ENCODE data around the gene PRMT2. TPM values are rescaled to one million over a fixed set of nuclear protein-coding genes. Genes with fewer than 3 reads are reported as not detected.

Gene PRMT2
- total and polyA plus RNA-seq, 7 experiments from 2014 or later: 125 to 377 (median 268) TPM

DNA sequence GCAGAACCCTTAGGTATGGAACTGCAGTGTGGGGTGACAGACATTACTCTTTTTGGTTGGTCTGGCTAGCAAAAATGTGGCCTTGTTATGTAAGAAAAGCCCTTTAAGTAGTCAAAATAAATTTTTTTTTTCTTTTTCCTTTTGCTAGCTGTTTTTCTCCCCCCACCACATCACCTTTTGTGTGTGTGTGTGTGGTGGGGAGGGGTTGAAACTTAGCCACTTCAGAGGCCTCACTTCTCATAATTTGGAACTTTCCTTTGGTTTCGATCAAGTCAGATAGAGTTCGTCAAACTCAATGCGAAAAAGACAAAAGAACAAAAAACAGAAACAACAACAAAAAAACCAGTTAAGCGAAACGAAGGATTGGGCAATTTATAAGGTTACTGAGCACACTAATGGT lies 1.9 kb upstream of the PRMT2 start:
- intact Hi-C loops (cut with micrococcal nuclease): loop anchor here (1.0 to 2.0 kb wide), 2 partner anchors 11 to 27 kb away; no protein-coding TSS in a partner anchor
- Histone ChIP-seq H3K9me3 (ENCODE audit: control insufficient read depth in 2 of 3, low read length in 3 of 3) (no peaks in the 10 kb centered on the region), H3K4me1 (ENCODE audit: control insufficient read depth in 2 of 2, insufficient read depth in 2 of 2, low read length in 2 of 2) (peaks cover 35 to 38% of the 10 kb centered on the region in 2 donors), H3K4me3 (ENCODE audit: low read length) (peak overlapping the region; percentile 3), H3K36me3 (ENCODE audit: control insufficient read depth in 2 of 3, insufficient read depth in 3 of 3, low read length in 3 of 3) (peaks cover 0 to 6% (median 0%) of the 10 kb centered on the region in 3 experiments), H3K27me3 (ENCODE audit: control insufficient read depth in 2 of 2, insufficient read depth in 2 of 2, low read length in 2 of 2) (no peaks in the 10 kb centered on the region), H3K27ac (ENCODE audit: low read depth, low read length) (peak overlapping the region; percentile 93)
- peaks cover 0 to 4% (median 0%) of the 10 kb centered on the region in 11 donors for H3K9me3 Mint-ChIP-seq
- H3K27me3 Mint-ChIP-seq: peaks cover 0 to 4% (median 0%) of the 10 kb centered on the region in 5 donors
- peaks cover 5 to 25% (median 17%) of the 10 kb centered on the region in 5 donors for H3K36me3 Mint-ChIP-seq
- H3K4me1 Mint-ChIP-seq: peaks cover 43 to 79% (median 72%) of the 10 kb centered on the region in 7 donors
- DNase-seq: peak in 7 of 9 donors; percentile 68 to 90 (median 76)
- CTCF ChIA-PET: interaction anchor here (0.7 to 3.6 kb wide), 6 partner anchors 11 to 101 kb away, joined by 3 to 15 read pairs (median 4); no protein-coding TSS in a partner anchor
- ATAC-seq: peak; percentile 28
- H3K4me3 Mint-ChIP-seq: peak overlapping the region; percentile 61 to 98 (median 97)
- peak overlapping the region; percentile 89 to 100 (median 97) for H3K27ac Mint-ChIP-seq
- POLR2A ChIA-PET: interaction anchor here (0.6 to 9.3 kb wide), 21 partner anchors 7 to 184 kb away, joined by 3 to 226 read pairs (median 4); partner anchors contain the start of gene S100B

DNA sequence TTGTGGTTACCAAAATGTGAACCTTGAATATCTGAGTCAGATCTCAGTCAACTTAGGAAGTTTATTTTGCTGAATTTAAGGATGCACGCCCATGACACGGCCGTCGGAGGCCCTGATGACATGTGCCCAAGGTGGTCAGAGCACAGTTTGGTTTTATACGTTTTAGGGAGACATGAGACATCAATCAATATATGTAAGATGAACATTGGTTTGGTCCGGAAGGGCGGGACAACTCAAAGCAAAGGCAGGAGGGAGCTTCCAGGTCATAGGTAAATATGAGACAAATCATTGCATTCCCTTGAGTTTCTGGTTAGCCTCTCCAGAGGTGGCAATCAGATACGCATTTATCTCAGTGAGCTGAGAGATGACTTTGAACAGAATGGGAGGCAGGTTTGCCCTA lies 1.0 kb upstream of the PRMT2 start:
- Histone ChIP-seq H3K4me3 (ENCODE audit: low read length) (peak overlapping the region; percentile 99), H3K4me1 (ENCODE audit: control insufficient read depth in 2 of 2, insufficient read depth in 2 of 2, low read length in 2 of 2) (peaks cover 38 to 46% of the 10 kb centered on the region in 2 donors), H3K9me3 (ENCODE audit: control insufficient read depth in 2 of 3, low read length in 3 of 3) (no peaks in the 10 kb centered on the region), H3K27me3 (ENCODE audit: control insufficient read depth in 2 of 2, insufficient read depth in 2 of 2, low read length in 2 of 2) (no peaks in the 10 kb centered on the region), H3K36me3 (ENCODE audit: control insufficient read depth in 2 of 3, insufficient read depth in 3 of 3, low read length in 3 of 3) (peaks cover 0 to 6% (median 0%) of the 10 kb centered on the region in 3 experiments), H3K27ac (ENCODE audit: low read depth, low read length) (peak overlapping the region; percentile 93)
- H3K4me3 Mint-ChIP-seq: peak overlapping the region; percentile 85 to 99 (median 98)
- POLR2A ChIA-PET: interaction anchor here (1.1 to 9.3 kb wide), 19 partner anchors 8 to 309 kb away, joined by 3 to 226 read pairs (median 7); partner anchors contain the start of gene S100B
- H3K36me3 Mint-ChIP-seq: peaks cover 5 to 25% (median 21%) of the 10 kb centered on the region in 5 donors
- peaks cover 48 to 80% (median 72%) of the 10 kb centered on the region in 7 donors for H3K4me1 Mint-ChIP-seq
- H3K27ac Mint-ChIP-seq: peak overlapping the region; percentile 89 to 100 (median 97)
- intact Hi-C loops (cut with micrococcal nuclease): no loop called here
- DNase-seq (no peak), ATAC-seq (no peak)
- H3K9me3 Mint-ChIP-seq: peaks cover 0 to 4% (median 0%) of the 10 kb centered on the region in 11 donors
- peaks cover 0 to 4% (median 0%) of the 10 kb centered on the region in 5 donors for H3K27me3 Mint-ChIP-seq
- CTCF ChIA-PET: interaction anchor here (0.7 to 3.6 kb wide), 2 partner anchors 14 to 83 kb away, joined by 5 to 15 read pairs; no protein-coding TSS in a partner anchor

DNA sequence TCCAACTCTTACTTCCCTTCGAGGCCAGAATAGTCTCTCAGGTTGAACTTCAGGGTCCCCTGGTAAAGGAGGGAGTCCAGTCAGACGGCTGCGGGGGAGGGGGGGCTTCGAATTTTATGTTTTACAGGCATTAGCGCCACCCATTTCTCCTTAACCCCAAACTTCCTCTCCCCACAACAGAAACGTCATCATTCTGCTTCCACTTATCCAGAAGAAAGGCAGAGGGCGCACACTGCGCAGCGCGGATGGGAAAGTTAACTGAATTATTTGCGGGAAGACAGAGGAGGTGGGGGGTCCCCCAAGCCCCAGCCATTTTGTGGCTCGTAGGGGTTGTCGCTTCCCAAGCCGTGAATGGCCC lies 529 bp upstream of the PRMT2 start:
- Mint-ChIP-seq H3K9me3 (peaks cover 0 to 4% (median 0%) of the 10 kb centered on the region in 11 donors), H3K27me3 (peaks cover 0 to 4% (median 0%) of the 10 kb centered on the region in 5 donors), H3K4me1 (peaks cover 52 to 84% (median 74%) of the 10 kb centered on the region in 7 donors), H3K27ac (peak overlapping the region; percentile 89 to 100 (median 97)), H3K4me3 (peak overlapping the region; percentile 85 to 99 (median 98)), H3K36me3 (peaks cover 10 to 28% (median 27%) of the 10 kb centered on the region in 5 donors)
- H3K4me3 ChIP-seq (ENCODE audit: low read length): peak overlapping the region; percentile 99
- POLR2A ChIA-PET: interaction anchor here (0.6 to 9.3 kb wide), 23 partner anchors 8 to 309 kb away, joined by 3 to 226 read pairs (median 7); partner anchors contain the start of gene S100B
- peak; percentile 28 for ATAC-seq
- peaks cover 0 to 6% (median 0%) of the 10 kb centered on the region in 3 experiments for H3K36me3 ChIP-seq (ENCODE audit: control insufficient read depth in 2 of 3, insufficient read depth in 3 of 3, low read length in 3 of 3)
- peaks cover 44 to 48% of the 10 kb centered on the region in 2 donors for H3K4me1 ChIP-seq (ENCODE audit: control insufficient read depth in 2 of 2, insufficient read depth in 2 of 2, low read length in 2 of 2)
- no peak for DNase-seq
- CTCF ChIA-PET: interaction anchor here (3.6 kb wide), 1 partner anchor 83 kb away, joined by 15 read pairs; no protein-coding TSS in a partner anchor
- H3K27ac ChIP-seq (ENCODE audit: low read depth, low read length): peak overlapping the region; percentile 93
- intact Hi-C loops (cut with micrococcal nuclease): loop anchor here in 1 of 2 donors (1.0 kb wide), 5 partner anchors 9 to 177 kb away; partner anchors contain the start of gene DIP2A
- H3K27me3 ChIP-seq (ENCODE audit: control insufficient read depth in 2 of 2, insufficient read depth in 2 of 2, low read length in 2 of 2): no peaks in the 10 kb centered on the region
- H3K9me3 ChIP-seq (ENCODE audit: control insufficient read depth in 2 of 3, low read length in 3 of 3): no peaks in the 10 kb centered on the region

DNA sequence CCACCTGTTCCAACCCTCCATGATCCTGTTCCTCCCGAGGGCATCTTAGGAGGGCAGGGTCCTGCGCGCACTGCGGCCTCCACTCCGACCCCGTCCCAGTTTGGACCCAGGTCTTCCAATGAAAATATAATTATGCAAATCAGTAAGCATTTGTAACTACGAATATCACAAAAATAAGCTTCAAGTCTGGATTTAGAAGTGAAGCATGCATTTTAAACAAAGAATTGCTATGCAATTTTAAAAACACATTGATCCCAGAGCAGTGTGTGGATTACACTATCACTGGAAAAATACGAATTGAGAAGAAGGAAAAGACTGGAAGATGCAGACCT lies 673 bp downstream of the PRMT2 start:
- ATAC-seq (no peak), DNase-seq (peak in 1 of 9 donors; percentile 15)
- Histone ChIP-seq H3K27me3 (ENCODE audit: control insufficient read depth in 2 of 2, insufficient read depth in 2 of 2, low read length in 2 of 2) (no peaks in the 10 kb centered on the region), H3K4me1 (ENCODE audit: control insufficient read depth in 2 of 2, insufficient read depth in 2 of 2, low read length in 2 of 2) (peaks cover 47 to 48% of the 10 kb centered on the region in 2 donors), H3K4me3 (ENCODE audit: low read length) (peak overlapping the region; percentile 99), H3K27ac (ENCODE audit: low read depth, low read length) (peak overlapping the region; percentile 93), H3K9me3 (ENCODE audit: control insufficient read depth in 2 of 3, low read length in 3 of 3) (no peaks in the 10 kb centered on the region), H3K36me3 (ENCODE audit: control insufficient read depth in 2 of 3, insufficient read depth in 3 of 3, low read length in 3 of 3) (peaks cover 4 to 12% (median 5%) of the 10 kb centered on the region in 3 experiments)
- ChIA-PET CTCF (interaction anchor here (0.7 to 3.6 kb wide), 5 partner anchors 11 to 378 kb away, joined by 3 to 15 read pairs (median 6); no protein-coding TSS in a partner anchor), POLR2A (interaction anchor here (0.9 to 9.3 kb wide), 22 partner anchors 10 to 212 kb away, joined by 3 to 226 read pairs (median 7); partner anchors contain the start of gene S100B)
- Mint-ChIP-seq H3K4me3 (peak overlapping the region; percentile 85 to 99 (median 98)), H3K9me3 (peaks cover 0 to 4% (median 0%) of the 10 kb centered on the region in 11 donors), H3K36me3 (peaks cover 10 to 38% (median 33%) of the 10 kb centered on the region in 5 donors), H3K27ac (peak overlapping the region; percentile 89 to 100 (median 97)), H3K27me3 (peaks cover 0 to 4% (median 0%) of the 10 kb centered on the region in 5 donors), H3K4me1 (peaks cover 57 to 85% (median 75%) of the 10 kb centered on the region in 7 donors)
- intact Hi-C loops (cut with micrococcal nuclease): loop anchor here (2.0 kb wide), 2 partner anchors 25 to 77 kb away; no protein-coding TSS in a partner anchor

DNA sequence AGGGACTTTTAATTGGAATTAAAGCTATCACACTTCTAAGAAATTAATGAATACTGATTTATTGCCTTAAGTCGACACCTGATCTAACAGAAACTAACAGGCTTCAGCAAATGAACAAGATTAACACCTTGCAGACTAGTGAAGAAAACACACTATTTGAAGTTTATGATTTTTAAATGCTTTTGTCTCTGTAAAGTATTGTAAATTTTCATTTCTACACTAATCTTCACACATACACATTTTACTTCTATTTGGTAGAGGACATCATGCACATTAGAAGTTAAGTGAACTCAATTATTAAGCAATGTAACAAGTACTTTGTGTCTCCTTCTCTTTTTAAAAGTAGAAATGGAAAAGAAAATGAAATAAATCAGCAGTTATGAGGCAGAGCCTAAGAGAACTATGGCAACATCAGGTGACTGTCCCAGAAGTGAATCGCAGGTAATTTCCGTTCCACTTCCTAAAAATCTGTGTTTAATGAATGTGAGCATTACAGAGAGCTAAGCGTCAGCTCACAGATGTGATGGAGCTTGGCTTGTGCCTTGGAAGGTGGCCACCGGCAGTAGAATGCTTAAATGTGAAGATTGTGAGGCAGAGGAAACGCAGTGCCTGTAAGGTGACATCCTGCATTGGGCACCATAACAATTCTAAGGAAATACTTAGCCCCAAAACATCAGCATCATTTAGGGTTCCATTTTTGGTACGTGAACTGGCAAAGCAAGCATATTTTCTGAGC lies 1.2 kb downstream of the PRMT2 start:
- H3K9me3 ChIP-seq (ENCODE audit: control insufficient read depth in 2 of 3, low read length in 3 of 3): no peaks in the 10 kb centered on the region
- H3K4me3 Mint-ChIP-seq: peak overlapping the region; percentile 85 to 99 (median 98)
- no peaks in the 10 kb centered on the region for H3K27me3 Mint-ChIP-seq
- H3K4me1 ChIP-seq (ENCODE audit: control insufficient read depth in 2 of 2, insufficient read depth in 2 of 2, low read length in 2 of 2): peaks cover 47 to 48% of the 10 kb centered on the region in 2 donors
- peaks cover 11 to 42% (median 32%) of the 10 kb centered on the region in 5 donors for H3K36me3 Mint-ChIP-seq
- H3K27me3 ChIP-seq (ENCODE audit: control insufficient read depth in 2 of 2, insufficient read depth in 2 of 2, low read length in 2 of 2): no peaks in the 10 kb centered on the region
- H3K36me3 ChIP-seq (ENCODE audit: control insufficient read depth in 2 of 3, insufficient read depth in 3 of 3, low read length in 3 of 3): peaks cover 9 to 17% (median 10%) of the 10 kb centered on the region in 3 experiments
- ATAC-seq (no peak), DNase-seq (peak in 7 of 9 donors; percentile 45 to 67 (median 56))
- intact Hi-C loops (cut with micrococcal nuclease): loop anchor here (1.0 to 2.0 kb wide), 3 partner anchors 24 to 78 kb away; no protein-coding TSS in a partner anchor
- peak overlapping the region; percentile 99 for H3K4me3 ChIP-seq (ENCODE audit: low read length)
- H3K27ac ChIP-seq (ENCODE audit: low read depth, low read length): peak overlapping the region; percentile 93
- ChIA-PET CTCF (interaction anchor here (0.6 to 3.6 kb wide), 11 partner anchors 10 to 378 kb away, joined by 3 to 15 read pairs (median 4); no protein-coding TSS in a partner anchor), POLR2A (interaction anchor here (0.9 to 9.3 kb wide), 21 partner anchors 10 to 311 kb away, joined by 3 to 226 read pairs (median 6); partner anchors contain the start of gene S100B)
- H3K9me3 Mint-ChIP-seq: no peaks in the 10 kb centered on the region
- peak overlapping the region; percentile 89 to 100 (median 97) for H3K27ac Mint-ChIP-seq
- peaks cover 60 to 85% (median 77%) of the 10 kb centered on the region in 7 donors for H3K4me1 Mint-ChIP-seq
